Colonic mucosa (tissue), 4 donors: ENCODE results near the gene GINS2. TPM values are rescaled to one million over a fixed set of nuclear protein-coding genes. Genes with fewer than 3 reads are reported as not detected.

ENCODE experiments used
- DNase-seq: peaks from one replicate; pipeline ENCODE4 v3.0.0-alpha.2; 2020
- H3K27ac ChIP-seq: fragments of 200-600 bp; one replicate; pipeline ENCODE4 v1.8.0; 2021
- H3K27me3 ChIP-seq: fragments of 200-600 bp; one replicate; pipeline ENCODE4 v1.8.0; 2021
- H3K36me3 ChIP-seq: fragments of 200-600 bp; one replicate; pipeline ENCODE4 v1.8.0; 2021
- H3K4me1 ChIP-seq: fragments of 200-600 bp; one replicate; pipeline ENCODE4 v1.8.0; 2021; ENCODE audit warnings: mild to moderate bottlenecking
- H3K4me3 ChIP-seq: fragments of 200-600 bp; one replicate; pipeline ENCODE4 v1.8.0; 2021
- H3K9ac ChIP-seq, 2 donors: one replicate each; pipeline ENCODE4 v1.7.0; 2013; ENCODE audit warnings: control low read depth in 2 of 2, low read depth in 2 of 2, low read length in 2 of 2
- H3K9me3 ChIP-seq: fragments of 200-600 bp; one replicate; pipeline ENCODE4 v1.8.0; 2021
- intact Hi-C: fragments of 100-400 bp; cut with DNase I; formaldehyde crosslinking; loops from one replicate; pipeline ENCODE4 v1.14.1; 2022
- total RNA-seq, 2 donors: library from RNA; stranded (reverse); fragmentation: NEBNext Ultra II Directional in 1 of 2; extraction: Animal tissue kit (Norgen Biotek cat#: 25700) in 1 of 2; gene quantifications; one replicate each; pipeline ENCODE4 v1.2.1, GENCODE V29; 2021
- TF ChIP-seq, protein P1 (sequence below): fragments of 200-600 bp; IDR thresholded peaks from one replicate; pipeline ENCODE4 v1.8.0; 2022; ENCODE audit warnings: antibody characterized with exemption, mild to moderate bottlenecking
- donor health status: healthy.
- donor health status: DM: no; HTN: no; CAD: no.
- donor health status: DM: no; HTN: no; CAD: no.

The GINS2 gene
- total RNA-seq, 2 donors from 2014 or later, result 6.1 to 39.9 TPM

GRCh38 chr16:85728879-85729278 is 40.1 kb upstream of the GINS2 start:
- H3K9ac ChIP-seq, result no peak overlapping the region
- no peaks in the 10 kb centered on the region for H3K36me3 ChIP-seq
- intact Hi-C loops, result no loop called here
- H3K4me1 ChIP-seq, result no peaks in the 10 kb centered on the region
- no peaks in the 10 kb centered on the region for H3K27me3 ChIP-seq
- H3K9me3 ChIP-seq, result no peaks in the 10 kb centered on the region
- no peak overlapping the region for H3K27ac ChIP-seq
- TF ChIP-seq, protein P1, sequence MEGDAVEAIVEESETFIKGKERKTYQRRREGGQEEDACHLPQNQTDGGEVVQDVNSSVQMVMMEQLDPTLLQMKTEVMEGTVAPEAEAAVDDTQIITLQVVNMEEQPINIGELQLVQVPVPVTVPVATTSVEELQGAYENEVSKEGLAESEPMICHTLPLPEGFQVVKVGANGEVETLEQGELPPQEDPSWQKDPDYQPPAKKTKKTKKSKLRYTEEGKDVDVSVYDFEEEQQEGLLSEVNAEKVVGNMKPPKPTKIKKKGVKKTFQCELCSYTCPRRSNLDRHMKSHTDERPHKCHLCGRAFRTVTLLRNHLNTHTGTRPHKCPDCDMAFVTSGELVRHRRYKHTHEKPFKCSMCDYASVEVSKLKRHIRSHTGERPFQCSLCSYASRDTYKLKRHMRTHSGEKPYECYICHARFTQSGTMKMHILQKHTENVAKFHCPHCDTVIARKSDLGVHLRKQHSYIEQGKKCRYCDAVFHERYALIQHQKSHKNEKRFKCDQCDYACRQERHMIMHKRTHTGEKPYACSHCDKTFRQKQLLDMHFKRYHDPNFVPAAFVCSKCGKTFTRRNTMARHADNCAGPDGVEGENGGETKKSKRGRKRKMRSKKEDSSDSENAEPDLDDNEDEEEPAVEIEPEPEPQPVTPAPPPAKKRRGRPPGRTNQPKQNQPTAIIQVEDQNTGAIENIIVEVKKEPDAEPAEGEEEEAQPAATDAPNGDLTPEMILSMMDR, result no peak
- DNase-seq, result no peak
- H3K4me3 ChIP-seq, result no peak overlapping the region

DNA sequence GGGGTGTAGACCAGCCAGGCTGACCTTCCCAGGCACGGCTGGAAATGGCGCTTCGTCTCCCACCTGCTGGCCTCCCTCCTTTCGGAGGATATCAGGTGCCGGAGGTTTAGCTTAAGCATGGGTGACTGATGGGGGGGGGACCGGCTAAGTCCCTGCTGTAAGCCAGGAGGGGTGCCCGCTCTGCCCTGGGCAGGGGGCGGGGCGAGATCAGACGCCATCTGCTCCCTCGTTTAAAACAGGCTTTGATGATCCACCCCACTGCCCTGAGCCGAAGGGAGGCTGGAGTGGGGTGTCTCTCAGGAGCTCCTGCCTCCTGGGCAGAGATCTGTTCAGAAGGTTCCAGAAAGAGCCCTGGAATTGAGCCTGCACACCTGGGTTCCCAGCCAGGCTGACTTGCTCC is 36.2 kb upstream of the GINS2 start:
- intact Hi-C loops, result no loop called here
- Histone ChIP-seq H3K9ac (no peak overlapping the region), H3K36me3 (no peaks in the 10 kb centered on the region), H3K27me3 (no peaks in the 10 kb centered on the region), H3K27ac (no peak overlapping the region), H3K9me3 (no peaks in the 10 kb centered on the region), H3K4me3 (no peak overlapping the region), H3K4me1 (no peaks in the 10 kb centered on the region)
- TF ChIP-seq, protein P1, result no peak
- DNase-seq, result no peak

DNA sequence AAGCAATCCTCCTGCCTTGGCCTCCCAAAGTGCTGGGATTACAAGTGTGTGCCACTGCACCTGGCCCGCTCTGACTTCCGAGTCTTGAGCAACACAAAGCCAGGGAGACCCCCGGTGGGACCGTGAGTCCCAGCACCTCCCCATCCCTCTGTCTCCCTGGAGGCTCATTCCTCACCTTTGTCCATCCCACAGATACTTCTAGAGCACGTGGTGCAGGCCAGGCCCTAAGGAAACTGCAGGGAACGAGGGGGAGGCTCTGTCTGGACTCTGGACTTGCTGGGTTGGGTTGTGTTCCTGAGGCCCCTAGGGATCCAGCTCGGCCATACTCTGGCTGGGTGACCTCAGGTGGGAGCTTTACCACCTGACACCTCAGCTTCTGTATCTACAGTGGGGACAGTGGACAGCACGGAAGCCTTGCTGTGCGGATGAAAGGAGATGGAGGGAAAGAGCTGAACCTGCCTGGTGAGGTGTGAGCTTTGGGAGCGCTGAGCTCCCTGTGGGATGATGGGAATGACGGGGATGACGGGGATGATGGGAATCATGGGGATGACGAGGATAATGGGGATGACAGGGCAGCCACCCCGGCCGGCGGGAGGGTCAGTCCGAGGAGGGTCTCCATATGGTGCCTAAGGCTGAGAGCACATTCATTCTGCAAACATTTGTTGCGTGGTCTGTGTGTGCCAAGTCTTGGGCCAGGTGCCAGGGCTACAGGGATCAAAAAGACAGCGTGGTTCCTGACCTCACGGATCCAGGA is 35.5 kb upstream of the GINS2 start:
- Histone ChIP-seq H3K4me3 (no peak overlapping the region), H3K9ac (no peak overlapping the region), H3K9me3 (no peaks in the 10 kb centered on the region), H3K27me3 (no peaks in the 10 kb centered on the region), H3K27ac (no peak overlapping the region), H3K36me3 (no peaks in the 10 kb centered on the region), H3K4me1 (no peaks in the 10 kb centered on the region)
- TF ChIP-seq, protein P1, result no peak
- intact Hi-C loops, result no loop called here
- DNase-seq, result no peak

DNA sequence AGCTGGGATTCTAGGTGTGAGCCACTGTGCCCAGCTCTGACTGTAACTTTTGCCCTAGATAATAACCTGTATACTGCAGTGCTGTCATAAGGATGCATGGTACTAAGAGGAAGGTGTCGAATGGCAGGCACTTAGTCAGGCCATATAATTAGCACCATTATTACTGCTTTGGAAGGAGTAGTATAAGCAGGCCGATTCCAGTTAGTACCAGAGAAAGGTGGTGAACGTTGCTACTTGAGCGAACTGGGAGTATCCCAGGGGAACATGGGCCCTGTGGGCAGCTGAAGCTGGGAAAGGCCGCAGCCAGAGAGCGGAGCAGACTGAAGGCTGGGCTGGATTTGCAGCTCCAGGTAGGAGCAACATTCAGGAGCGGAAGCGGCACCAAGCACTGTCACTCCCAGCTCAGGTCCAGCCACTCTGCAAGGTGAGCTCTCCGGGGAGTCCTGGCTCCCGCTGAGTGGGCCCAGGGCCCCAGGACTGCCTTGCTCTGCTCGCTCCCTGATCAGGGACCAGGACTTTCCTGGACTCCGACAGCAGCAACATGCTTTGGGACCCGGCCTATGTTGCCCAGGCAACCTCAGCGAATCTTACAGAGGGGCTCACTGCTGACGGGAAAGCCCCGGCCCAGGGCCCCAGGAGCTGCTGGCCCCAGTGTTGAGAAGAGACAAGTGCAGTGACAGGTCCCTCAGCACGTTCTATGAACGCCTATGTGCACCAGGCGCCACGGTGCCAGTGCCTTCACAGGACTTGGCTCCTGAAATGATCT is 33.6 kb upstream of the GINS2 start:
- no peaks in the 10 kb centered on the region for H3K27me3 ChIP-seq
- H3K36me3 ChIP-seq, result no peaks in the 10 kb centered on the region
- H3K4me3 ChIP-seq, result no peak overlapping the region
- no peaks in the 10 kb centered on the region for H3K4me1 ChIP-seq
- no peak overlapping the region for H3K9ac ChIP-seq
- intact Hi-C loops, result no loop called here
- H3K27ac ChIP-seq, result no peak overlapping the region
- no peaks in the 10 kb centered on the region for H3K9me3 ChIP-seq
- TF ChIP-seq, protein P1, result no peak
- no peak for DNase-seq

DNA sequence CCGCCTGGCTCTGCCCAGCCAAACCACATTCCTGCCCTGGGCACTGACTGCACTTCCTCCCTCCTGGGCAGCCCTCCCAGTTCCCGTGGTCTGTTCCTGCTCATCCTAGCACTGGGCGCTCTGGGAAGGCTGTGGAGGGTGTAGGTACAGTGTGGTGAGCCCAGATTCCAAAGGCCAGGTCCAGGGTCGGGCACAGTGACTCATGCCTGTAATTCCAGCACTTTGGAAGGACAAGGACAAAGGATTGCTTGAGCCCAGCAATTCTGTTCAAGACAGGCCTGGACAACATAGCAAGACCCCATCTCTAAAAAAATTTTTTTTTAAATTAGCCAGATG is 31.5 kb upstream of the GINS2 start:
- TF ChIP-seq, protein P1, result no peak
- Histone ChIP-seq H3K9ac (no peak overlapping the region), H3K27ac (no peak overlapping the region), H3K9me3 (no peaks in the 10 kb centered on the region), H3K4me3 (no peak overlapping the region), H3K4me1 (no peaks in the 10 kb centered on the region), H3K27me3 (no peaks in the 10 kb centered on the region), H3K36me3 (no peaks in the 10 kb centered on the region)
- intact Hi-C loops, result no loop called here
- peak; percentile 52 for DNase-seq
